ENCODE results near the gene ENOX1.
A peak's percentile ranks its signal among the peaks of the same experiment; 100 is the strongest.

Gene ENOX1

DNA sequence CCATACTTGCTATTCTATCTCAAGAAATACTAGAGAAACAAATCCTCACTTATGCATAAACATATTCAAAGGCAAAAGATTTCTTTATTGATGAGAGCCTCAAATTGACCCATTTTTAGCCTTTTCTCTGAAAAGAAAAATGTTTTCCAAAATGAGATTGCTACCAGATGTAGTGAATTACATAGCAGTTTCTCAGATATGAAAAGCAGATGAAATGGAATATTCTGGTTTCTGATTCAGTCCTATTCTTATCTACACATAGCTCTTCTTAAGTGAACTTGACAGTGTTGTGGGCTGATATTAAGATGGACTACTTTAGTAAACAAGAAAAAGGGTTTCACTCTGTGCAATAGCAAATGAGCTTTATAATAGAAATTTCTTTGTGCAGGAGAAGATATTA lies 579.9 kb downstream of the ENOX1 start:
- H4K5ac ChIP-seq (ENCODE audit: low read length), result no peak overlapping the region

DNA sequence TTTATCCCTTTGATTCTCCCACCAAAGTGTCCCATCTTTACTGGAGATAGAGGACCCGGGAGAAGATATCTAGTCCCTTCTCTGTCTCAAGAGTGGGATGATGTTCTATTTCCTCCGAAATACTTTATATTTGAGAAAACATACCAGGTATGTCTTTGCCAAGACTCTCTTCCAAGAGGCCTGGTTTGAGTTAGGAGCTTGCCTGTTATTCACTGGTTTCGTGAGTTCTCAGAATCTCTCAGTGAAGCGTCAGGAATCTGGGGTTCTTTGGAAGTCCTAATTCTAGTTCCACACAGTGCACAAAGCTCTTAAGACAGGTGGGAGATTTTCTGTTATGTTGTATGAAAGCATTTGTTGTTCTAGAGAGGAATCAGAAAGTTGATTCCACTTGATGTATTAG lies 581.4 kb downstream of the ENOX1 start:
- H3K18ac ChIP-seq (ENCODE audit: low read length), result no peak overlapping the region
- H3K27me3 ChIP-seq (ENCODE audit: insufficient read depth, low read length, poor library complexity), result no peaks in the 10 kb centered on the region
- no CpG with 5 or more reads among the region's 4 CpGs for WGBS (ENCODE audit: extremely low coverage, insufficient coverage, low lambda C conversion rate)

More for the DNA sequence above, 579.9 kb downstream of the ENOX1 start:
- no peak overlapping the region for H3K18ac ChIP-seq (ENCODE audit: low read length)
- H3K9ac ChIP-seq (ENCODE audit: low read length), result no peak overlapping the region
- no peak overlapping the region for H2BK15ac ChIP-seq (replicated peaks; ENCODE audit: low read depth)
- no peaks in the 10 kb centered on the region for H3K27me3 ChIP-seq (ENCODE audit: insufficient read depth, low read length, poor library complexity)
- H3K79me1 ChIP-seq (ENCODE audit: low read length), result no peaks in the 10 kb centered on the region
- H3K4me3 ChIP-seq (ENCODE audit: low read length), result no peak overlapping the region
- no peaks in the 10 kb centered on the region for H3K4me1 ChIP-seq (ENCODE audit: control insufficient read depth, low read depth, low read length)
- H2AK5ac ChIP-seq (ENCODE audit: low read length), result no peak overlapping the region
- H2BK5ac ChIP-seq (ENCODE audit: low read length), result no peak overlapping the region
- H3K4me2 ChIP-seq (ENCODE audit: low read length), result no peak overlapping the region
- H3K27ac ChIP-seq (ENCODE audit: low read depth, low read length), result no peak overlapping the region
- no peak overlapping the region for H3K23ac ChIP-seq (ENCODE audit: low read length)
- no peaks in the 10 kb centered on the region for H3K79me2 ChIP-seq (ENCODE audit: control insufficient read depth, insufficient read depth, low read length)
- no peak overlapping the region for H4K8ac ChIP-seq (ENCODE audit: low read depth, low read length)
- H3K4ac ChIP-seq (ENCODE audit: low read depth, low read length), result no peak overlapping the region
- no peaks in the 10 kb centered on the region for H3K36me3 ChIP-seq (ENCODE audit: control insufficient read depth, insufficient read depth, low read length)
- DNase-seq, result no peak
- H3K56ac ChIP-seq (ENCODE audit: low read length), result no peak overlapping the region
- H2BK120ac ChIP-seq (ENCODE audit: low read depth, low read length), result no peak overlapping the region

DNA sequence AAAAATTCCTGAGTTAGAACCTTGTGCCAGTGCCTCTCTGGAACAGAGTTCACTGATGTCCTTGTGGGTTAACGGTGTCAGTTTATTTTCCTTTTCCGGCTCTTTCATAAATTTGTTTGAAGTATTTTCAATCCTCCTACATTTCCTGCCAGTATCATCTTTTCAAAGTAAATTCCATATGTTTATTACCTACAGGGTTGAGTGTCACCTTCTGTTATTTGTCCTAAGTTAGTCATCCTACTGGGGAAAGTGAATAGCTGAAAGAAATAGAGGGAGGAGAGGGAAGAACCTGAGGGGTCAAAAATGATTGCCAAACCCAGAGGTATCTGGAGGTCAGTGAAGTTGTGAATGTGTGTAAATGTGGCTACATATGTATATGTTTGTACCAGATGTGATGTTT lies 582.2 kb downstream of the ENOX1 start:
- Histone ChIP-seq H2BK15ac (replicated peaks; ENCODE audit: low read depth) (no peak overlapping the region), H3K79me1 (ENCODE audit: low read length) (no peaks in the 10 kb centered on the region), H3K4ac (ENCODE audit: low read depth, low read length) (no peak overlapping the region), H3K27ac (ENCODE audit: low read depth, low read length) (no peak overlapping the region), H3K4me1 (ENCODE audit: control insufficient read depth, low read depth, low read length) (no peaks in the 10 kb centered on the region), H3K4me3 (ENCODE audit: low read length) (no peak overlapping the region), H3K4me2 (ENCODE audit: low read length) (no peak overlapping the region), H4K5ac (ENCODE audit: low read length) (no peak overlapping the region), H3K56ac (ENCODE audit: low read length) (no peak overlapping the region), H3K23ac (ENCODE audit: low read length) (no peak overlapping the region), H4K8ac (ENCODE audit: low read depth, low read length) (no peak overlapping the region), H2BK5ac (ENCODE audit: low read length) (no peak overlapping the region), H2BK120ac (ENCODE audit: low read depth, low read length) (no peak overlapping the region), H2AK5ac (ENCODE audit: low read length) (no peak overlapping the region), H3K9ac (ENCODE audit: low read length) (no peak overlapping the region), H3K79me2 (ENCODE audit: control insufficient read depth, insufficient read depth, low read length) (no peaks in the 10 kb centered on the region), H3K36me3 (ENCODE audit: control insufficient read depth, insufficient read depth, low read length) (no peaks in the 10 kb centered on the region), H3K18ac (ENCODE audit: low read length) (no peak overlapping the region), H3K27me3 (ENCODE audit: insufficient read depth, low read length, poor library complexity) (no peaks in the 10 kb centered on the region)
- WGBS (ENCODE audit: extremely low coverage, insufficient coverage, low lambda C conversion rate), result no CpG with 5 or more reads among the region's 2 CpGs
- no peak for DNase-seq

More for the DNA sequence above, 581.4 kb downstream of the ENOX1 start:
- Histone ChIP-seq H3K36me3 (ENCODE audit: control insufficient read depth, insufficient read depth, low read length) (no peaks in the 10 kb centered on the region), H3K79me1 (ENCODE audit: low read length) (no peaks in the 10 kb centered on the region), H2BK15ac (replicated peaks; ENCODE audit: low read depth) (no peak overlapping the region), H4K8ac (ENCODE audit: low read depth, low read length) (no peak overlapping the region), H3K4ac (ENCODE audit: low read depth, low read length) (no peak overlapping the region), H3K4me1 (ENCODE audit: control insufficient read depth, low read depth, low read length) (no peaks in the 10 kb centered on the region), H2BK5ac (ENCODE audit: low read length) (no peak overlapping the region), H3K27ac (ENCODE audit: low read depth, low read length) (no peak overlapping the region), H3K23ac (ENCODE audit: low read length) (no peak overlapping the region), H3K9ac (ENCODE audit: low read length) (no peak overlapping the region), H3K4me2 (ENCODE audit: low read length) (no peak overlapping the region), H3K4me3 (ENCODE audit: low read length) (no peak overlapping the region), H2AK5ac (ENCODE audit: low read length) (no peak overlapping the region), H2BK120ac (ENCODE audit: low read depth, low read length) (no peak overlapping the region), H4K5ac (ENCODE audit: low read length) (no peak overlapping the region), H3K56ac (ENCODE audit: low read length) (no peak overlapping the region), H3K79me2 (ENCODE audit: control insufficient read depth, insufficient read depth, low read length) (no peaks in the 10 kb centered on the region)
- DNase-seq, result no peak

GRCh38 chr13:43203781-43204180 lies 583.0 kb downstream of the ENOX1 start:
- H3K79me1 ChIP-seq (ENCODE audit: low read length), result no peaks in the 10 kb centered on the region
- no peak overlapping the region for H2BK15ac ChIP-seq (replicated peaks; ENCODE audit: low read depth)
- no peak overlapping the region for H3K9ac ChIP-seq (ENCODE audit: low read length)
- no peak overlapping the region for H4K5ac ChIP-seq (ENCODE audit: low read length)
- H3K4ac ChIP-seq (ENCODE audit: low read depth, low read length), result no peak overlapping the region
- H3K23ac ChIP-seq (ENCODE audit: low read length), result no peak overlapping the region
- H3K18ac ChIP-seq (ENCODE audit: low read length), result no peak overlapping the region
- no peaks in the 10 kb centered on the region for H3K27me3 ChIP-seq (ENCODE audit: insufficient read depth, low read length, poor library complexity)
- H3K27ac ChIP-seq (ENCODE audit: low read depth, low read length), result no peak overlapping the region
- H3K56ac ChIP-seq (ENCODE audit: low read length), result no peak overlapping the region
- no peak overlapping the region for H2AK5ac ChIP-seq (ENCODE audit: low read length)
- H3K4me2 ChIP-seq (ENCODE audit: low read length), result no peak overlapping the region
- H4K8ac ChIP-seq (ENCODE audit: low read depth, low read length), result no peak overlapping the region
- no peak overlapping the region for H2BK120ac ChIP-seq (ENCODE audit: low read depth, low read length)
- H3K4me3 ChIP-seq (ENCODE audit: low read length), result no peak overlapping the region
- H3K36me3 ChIP-seq (ENCODE audit: control insufficient read depth, insufficient read depth, low read length), result no peaks in the 10 kb centered on the region
- H3K79me2 ChIP-seq (ENCODE audit: control insufficient read depth, insufficient read depth, low read length), result no peaks in the 10 kb centered on the region
- no peak overlapping the region for H2BK5ac ChIP-seq (ENCODE audit: low read length)
- DNase-seq, result no peak
- WGBS (ENCODE audit: extremely low coverage, insufficient coverage, low lambda C conversion rate), result no CpG with 5 or more reads among the region's 1 CpG
- no peaks in the 10 kb centered on the region for H3K4me1 ChIP-seq (ENCODE audit: control insufficient read depth, low read depth, low read length)

- no peak overlapping the region for H2BK120ac ChIP-seq (ENCODE audit: low read depth, low read length)
- H3K4me2 ChIP-seq (ENCODE audit: low read length), result no peak overlapping the region
- no peak overlapping the region for H3K4ac ChIP-seq (ENCODE audit: low read depth, low read length)
- no peak overlapping the region for H3K18ac ChIP-seq (ENCODE audit: low read length)
- H2BK5ac ChIP-seq (ENCODE audit: low read length), result no peak overlapping the region
- no peak overlapping the region for H4K5ac ChIP-seq (ENCODE audit: low read length)
- peak; percentile 69 for DNase-seq
- H3K56ac ChIP-seq (ENCODE audit: low read length), result no peak overlapping the region
- WGBS (ENCODE audit: extremely low coverage, insufficient coverage, low lambda C conversion rate), result no CpG with 5 or more reads among the region's 1 CpG
- H3K9ac ChIP-seq (ENCODE audit: low read length), result no peak overlapping the region
- no peaks in the 10 kb centered on the region for H3K36me3 ChIP-seq (ENCODE audit: control insufficient read depth, insufficient read depth, low read length)
- H4K8ac ChIP-seq (ENCODE audit: low read depth, low read length), result no peak overlapping the region
- no peak overlapping the region for H3K27ac ChIP-seq (ENCODE audit: low read depth, low read length)
- H2AK5ac ChIP-seq (ENCODE audit: low read length), result no peak overlapping the region
- H3K4me3 ChIP-seq (ENCODE audit: low read length), result no peak overlapping the region
- no peaks in the 10 kb centered on the region for H3K79me2 ChIP-seq (ENCODE audit: control insufficient read depth, insufficient read depth, low read length)
- no peaks in the 10 kb centered on the region for H3K4me1 ChIP-seq (ENCODE audit: control insufficient read depth, low read depth, low read length)
- no peaks in the 10 kb centered on the region for H3K79me1 ChIP-seq (ENCODE audit: low read length)
- no peaks in the 10 kb centered on the region for H3K27me3 ChIP-seq (ENCODE audit: insufficient read depth, low read length, poor library complexity)
- no peak overlapping the region for H2BK15ac ChIP-seq (replicated peaks; ENCODE audit: low read depth)
- H3K23ac ChIP-seq (ENCODE audit: low read length), result no peak overlapping the region
Observed at GRCh38 chr13:43200736-43201135, 586.0 kb downstream of the ENOX1 start.

DNA sequence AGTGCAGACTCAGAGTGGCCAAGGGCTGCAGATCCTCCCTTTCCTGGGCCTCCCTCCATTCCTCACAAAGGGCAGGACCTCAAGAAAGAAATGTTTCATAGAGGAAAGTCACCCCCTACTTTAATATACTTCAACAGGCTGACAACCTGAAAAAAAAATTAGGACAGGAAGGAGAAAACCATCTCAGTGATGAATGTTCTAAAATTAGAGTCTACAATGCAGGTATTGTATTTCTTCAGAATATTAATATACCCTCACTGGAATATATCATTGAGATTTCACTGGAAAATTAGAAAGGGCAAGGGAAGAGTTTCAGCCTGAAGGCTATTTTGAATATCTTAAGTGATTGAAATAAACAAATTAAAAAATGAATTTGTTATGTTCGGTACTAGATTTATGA lies 586.5 kb downstream of the ENOX1 start:
- Histone ChIP-seq H3K56ac (ENCODE audit: low read length) (no peak overlapping the region), H3K36me3 (ENCODE audit: control insufficient read depth, insufficient read depth, low read length) (no peaks in the 10 kb centered on the region), H2BK15ac (replicated peaks; ENCODE audit: low read depth) (no peak overlapping the region), H3K4ac (ENCODE audit: low read depth, low read length) (no peak overlapping the region), H3K23ac (ENCODE audit: low read length) (no peak overlapping the region), H4K8ac (ENCODE audit: low read depth, low read length) (no peak overlapping the region), H3K9ac (ENCODE audit: low read length) (no peak overlapping the region), H3K4me3 (ENCODE audit: low read length) (no peak overlapping the region), H3K18ac (ENCODE audit: low read length) (no peak overlapping the region), H4K5ac (ENCODE audit: low read length) (no peak overlapping the region), H3K27me3 (ENCODE audit: insufficient read depth, low read length, poor library complexity) (no peaks in the 10 kb centered on the region), H2AK5ac (ENCODE audit: low read length) (no peak overlapping the region), H2BK120ac (ENCODE audit: low read depth, low read length) (no peak overlapping the region), H2BK5ac (ENCODE audit: low read length) (no peak overlapping the region), H3K4me2 (ENCODE audit: low read length) (no peak overlapping the region), H3K79me2 (ENCODE audit: control insufficient read depth, insufficient read depth, low read length) (no peaks in the 10 kb centered on the region), H3K27ac (ENCODE audit: low read depth, low read length) (no peak overlapping the region), H3K4me1 (ENCODE audit: control insufficient read depth, low read depth, low read length) (no peaks in the 10 kb centered on the region), H3K79me1 (ENCODE audit: low read length) (no peaks in the 10 kb centered on the region)
- no CpG with 5 or more reads among the region's 1 CpG for WGBS (ENCODE audit: extremely low coverage, insufficient coverage, low lambda C conversion rate)
- no peak for DNase-seq

Data from mesendoderm (in vitro differentiated cells).